ENCODE measurements around the gene GNA12. TPM values are rescaled to one million over a fixed set of nuclear protein-coding genes. Genes with fewer than 3 reads are reported as not detected.

Gene GNA12
- total RNA-seq, 1 donor from 2014 or later: 43.0 TPM

GRCh38 chr7:2803755-2804154 is 40.4 kb downstream of the GNA12 start:
- DNase-seq: no peak
- peaks cover 94% of the 10 kb centered on the region for H3K4me1 ChIP-seq
- TF ChIP-seq, protein P1, sequence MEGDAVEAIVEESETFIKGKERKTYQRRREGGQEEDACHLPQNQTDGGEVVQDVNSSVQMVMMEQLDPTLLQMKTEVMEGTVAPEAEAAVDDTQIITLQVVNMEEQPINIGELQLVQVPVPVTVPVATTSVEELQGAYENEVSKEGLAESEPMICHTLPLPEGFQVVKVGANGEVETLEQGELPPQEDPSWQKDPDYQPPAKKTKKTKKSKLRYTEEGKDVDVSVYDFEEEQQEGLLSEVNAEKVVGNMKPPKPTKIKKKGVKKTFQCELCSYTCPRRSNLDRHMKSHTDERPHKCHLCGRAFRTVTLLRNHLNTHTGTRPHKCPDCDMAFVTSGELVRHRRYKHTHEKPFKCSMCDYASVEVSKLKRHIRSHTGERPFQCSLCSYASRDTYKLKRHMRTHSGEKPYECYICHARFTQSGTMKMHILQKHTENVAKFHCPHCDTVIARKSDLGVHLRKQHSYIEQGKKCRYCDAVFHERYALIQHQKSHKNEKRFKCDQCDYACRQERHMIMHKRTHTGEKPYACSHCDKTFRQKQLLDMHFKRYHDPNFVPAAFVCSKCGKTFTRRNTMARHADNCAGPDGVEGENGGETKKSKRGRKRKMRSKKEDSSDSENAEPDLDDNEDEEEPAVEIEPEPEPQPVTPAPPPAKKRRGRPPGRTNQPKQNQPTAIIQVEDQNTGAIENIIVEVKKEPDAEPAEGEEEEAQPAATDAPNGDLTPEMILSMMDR (IDR thresholded peaks at IDR 0.05; ENCODE audit: borderline replicate concordance): no peak
- H3K36me3 ChIP-seq: no peaks in the 10 kb centered on the region
- peak overlapping the region; percentile 86 for H3K27ac ChIP-seq (replicated peaks)
- intact Hi-C loops (cut with micrococcal nuclease): no loop called here
- H3K27me3 ChIP-seq (ENCODE audit: low read depth): no peaks in the 10 kb centered on the region
- no peak overlapping the region for H3K4me3 ChIP-seq
- H3K9me3 ChIP-seq (replicated peaks): no peaks in the 10 kb centered on the region

DNA sequence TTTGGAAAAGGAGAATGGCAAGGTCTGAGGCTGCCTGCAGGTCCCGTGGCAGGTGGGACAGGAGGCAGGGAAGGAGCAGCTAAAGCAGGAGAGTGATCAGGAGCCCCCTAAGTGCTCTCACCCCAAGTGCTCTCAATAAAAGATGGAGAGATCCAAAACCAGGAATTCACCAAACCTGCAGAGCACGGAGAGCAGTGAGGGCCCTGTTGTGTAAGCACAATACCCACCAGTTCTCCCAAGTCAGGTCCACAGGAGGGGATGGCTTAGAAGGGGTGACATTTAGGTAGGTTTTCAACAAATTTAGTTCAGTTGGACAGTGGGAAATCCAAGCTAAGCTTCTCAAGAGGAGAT is 40.8 kb downstream of the GNA12 start:
- intact Hi-C loops (cut with micrococcal nuclease): no loop called here
- H3K9me3 ChIP-seq (replicated peaks): no peaks in the 10 kb centered on the region

DNA sequence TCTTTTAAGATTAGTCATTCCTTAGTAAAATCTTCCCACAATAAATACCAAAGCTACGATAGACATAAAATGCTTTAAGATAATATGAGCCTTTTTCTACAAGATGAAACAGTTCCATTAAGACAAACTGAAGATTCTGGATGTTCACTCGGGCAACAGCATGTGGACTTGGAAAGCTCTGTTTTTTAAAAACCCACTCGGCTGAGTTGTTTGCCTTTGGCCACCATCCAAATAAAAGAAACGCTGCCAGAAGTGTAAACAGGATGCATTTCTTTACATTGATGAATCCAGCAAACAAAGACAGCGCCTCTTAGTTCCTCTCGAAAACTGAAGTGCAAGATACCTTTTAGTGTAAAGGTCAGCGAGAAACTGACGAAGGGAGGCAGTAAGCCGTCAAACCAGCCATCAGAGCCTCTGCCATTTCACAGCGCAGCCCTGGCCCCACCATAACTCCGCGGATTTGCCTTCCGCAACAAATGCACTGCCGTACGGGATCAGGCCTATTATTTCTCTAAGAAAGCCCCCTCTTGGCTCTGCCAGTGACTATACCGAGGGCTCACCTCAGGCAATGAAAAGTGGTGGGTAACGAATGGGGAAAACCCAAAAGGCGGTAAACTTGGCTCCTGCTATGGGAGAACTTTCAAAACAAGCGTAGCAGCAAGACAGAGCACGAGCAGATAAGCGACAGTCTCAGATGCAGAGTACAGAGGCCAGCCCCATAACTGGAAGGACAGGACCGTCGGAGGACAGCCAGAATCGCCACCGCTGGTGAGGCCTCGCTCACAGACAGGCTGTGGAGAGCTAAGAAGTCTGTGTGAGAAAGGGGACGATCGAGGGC is 41.4 kb downstream of the GNA12 start:
- Histone ChIP-seq H3K9me3 (replicated peaks) (no peaks in the 10 kb centered on the region), H3K36me3 (no peaks in the 10 kb centered on the region), H3K27ac (replicated peaks) (peak overlapping the region; percentile 86), H3K4me1 (peaks cover 86% of the 10 kb centered on the region), H3K27me3 (ENCODE audit: low read depth) (no peaks in the 10 kb centered on the region), H3K4me3 (peak overlapping the region; percentile 43)
- peak; percentile 55 for DNase-seq
- intact Hi-C loops (cut with micrococcal nuclease): no loop called here
- TF ChIP-seq, protein P1 (IDR thresholded peaks at IDR 0.05; ENCODE audit: borderline replicate concordance): no peak

More for the DNA sequence above, 40.8 kb downstream of the GNA12 start:
- no peaks in the 10 kb centered on the region for H3K36me3 ChIP-seq
- no peaks in the 10 kb centered on the region for H3K27me3 ChIP-seq (ENCODE audit: low read depth)
- H3K27ac ChIP-seq (replicated peaks): peak overlapping the region; percentile 86
- TF ChIP-seq, protein P1 (IDR thresholded peaks at IDR 0.05; ENCODE audit: borderline replicate concordance): no peak
- no peak for DNase-seq
- peaks cover 90% of the 10 kb centered on the region for H3K4me1 ChIP-seq
- H3K4me3 ChIP-seq: peak overlapping the region; percentile 43

DNA sequence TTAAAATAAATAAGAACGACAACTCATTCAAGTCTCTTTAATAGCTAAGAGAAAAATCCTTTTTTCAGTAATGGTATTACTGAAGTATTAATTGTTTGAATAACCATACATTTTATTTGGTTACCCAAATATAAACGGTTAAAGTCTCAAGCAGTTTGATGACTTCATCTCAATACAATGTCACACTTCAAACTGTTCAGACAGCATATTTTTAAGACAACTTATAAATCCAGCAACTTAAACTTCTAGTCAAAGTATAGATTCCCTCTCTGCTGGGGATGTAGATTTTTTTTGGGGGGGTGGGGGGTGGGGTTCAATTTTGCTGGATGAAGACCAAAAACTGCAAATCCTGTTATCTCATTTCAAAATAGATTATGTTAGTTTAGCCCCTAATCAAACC is 42.0 kb downstream of the GNA12 start:
- peaks cover 86% of the 10 kb centered on the region for H3K4me1 ChIP-seq
- intact Hi-C loops (cut with micrococcal nuclease): no loop called here
- no peak overlapping the region for H3K4me3 ChIP-seq
- H3K9me3 ChIP-seq (replicated peaks): no peaks in the 10 kb centered on the region
- H3K27ac ChIP-seq (replicated peaks): peak overlapping the region; percentile 86
- TF ChIP-seq, protein P1 (IDR thresholded peaks at IDR 0.05; ENCODE audit: borderline replicate concordance): no peak
- DNase-seq: no peak
- no peaks in the 10 kb centered on the region for H3K36me3 ChIP-seq
- H3K27me3 ChIP-seq (ENCODE audit: low read depth): no peaks in the 10 kb centered on the region

GRCh38 chr7:2800931-2801688 is 43.0 kb downstream of the GNA12 start:
- no peaks in the 10 kb centered on the region for H3K9me3 ChIP-seq (replicated peaks)
- TF ChIP-seq, protein P1 (IDR thresholded peaks at IDR 0.05; ENCODE audit: borderline replicate concordance): no peak
- intact Hi-C loops (cut with micrococcal nuclease): no loop called here
- H3K4me1 ChIP-seq: peaks cover 89% of the 10 kb centered on the region
- no peaks in the 10 kb centered on the region for H3K27me3 ChIP-seq (ENCODE audit: low read depth)
- H3K36me3 ChIP-seq: no peaks in the 10 kb centered on the region
- peak overlapping the region; percentile 86 for H3K27ac ChIP-seq (replicated peaks)
- no peak overlapping the region for H3K4me3 ChIP-seq
- DNase-seq: peak; percentile 61
